Thymus (tissue), 11 donors: ENCODE results near the gene HOXA9. TPM values are rescaled to one million over a fixed set of nuclear protein-coding genes. Genes with fewer than 3 reads are reported as not detected.

ENCODE experiments used
- DNase-seq, 9 donors: peaks; one replicate each; pipeline ENCODE4 v3.0.0-alpha.2; 2013; ENCODE audit warnings: low spot score in 9 of 9, low read depth in 6 of 9, missing footprints in 1 of 9
- H3K27ac ChIP-seq, 2 donors: one replicate each; pipeline ENCODE4 v1.5.1; 2013; ENCODE audit warnings: control low read depth in 1 of 2, low read depth in 1 of 2, low read length in 1 of 2, mild to moderate bottlenecking in 1 of 2, moderate library complexity in 1 of 2
- H3K27me3 ChIP-seq, 2 donors: one replicate each; pipeline ENCODE4 v1.5.1; 2013; ENCODE audit warnings: low read length in 1 of 2; ENCODE audit not compliant: control insufficient read depth in 2 of 2, insufficient read depth in 1 of 2
- H3K36me3 ChIP-seq, 2 donors: one replicate each; pipeline ENCODE4 v1.5.1; 2013; ENCODE audit warnings: low read length in 1 of 2, mild to moderate bottlenecking in 1 of 2, moderate library complexity in 1 of 2; ENCODE audit not compliant: control insufficient read depth in 2 of 2, insufficient read depth in 2 of 2
- H3K4me1 ChIP-seq, 2 donors: one replicate each; pipeline ENCODE4 v1.5.1; 2013; ENCODE audit warnings: low read length in 2 of 2; ENCODE audit not compliant: control insufficient read depth in 2 of 2, insufficient read depth in 2 of 2
- H3K4me3 ChIP-seq, 2 donors: one replicate each; pipeline ENCODE4 v1.5.1; 2013; ENCODE audit warnings: low read length in 2 of 2, control low read depth in 1 of 2, mild to moderate bottlenecking in 1 of 2
- H3K9me3 ChIP-seq, 2 donors: one replicate each; pipeline ENCODE4 v1.5.1; 2013; ENCODE audit warnings: low read length in 1 of 2, mild to moderate bottlenecking in 1 of 2; ENCODE audit not compliant: control insufficient read depth in 2 of 2, insufficient read depth in 1 of 2
- WGBS: extraction: QIAGEN DNeasy Blood & Tissue Kit; methylation state at CpG from one replicate; pipeline ENCODE4 v1.1.7; 2013; 5-methylcytosine and 5-hydroxymethylcytosine counted together
- polyA plus RNA-seq: library from polyadenylated mRNA; stranded (reverse); fragments of 200-250 nt; gene quantifications from one replicate; pipeline ENCODE4 v1.2.3, GENCODE V29; 2013
- total RNA-seq: library from RNA; stranded (reverse); fragments of 120-200 nt; gene quantifications from one replicate; pipeline ENCODE4 v1.2.4, GENCODE V29; 2013
- donor health status: healthy.

Gene HOXA9
- total and polyA plus RNA-seq, 2 donors = 1.5 to 4.9 TPM

GRCh38 chr7:27189295-27189996 is 24.1 kb upstream of the HOXA9 start:
- Histone ChIP-seq H3K9me3 (peaks cover 0 to 23% of the 10 kb centered on the region in 2 donors), H3K4me3 (no peak overlapping the region), H3K27ac (no peak overlapping the region), H3K4me1 (peaks cover 12 to 39% of the 10 kb centered on the region in 2 donors), H3K36me3 (no peaks in the 10 kb centered on the region), H3K27me3 (peaks cover 72 to 100% of the 10 kb centered on the region in 2 donors)
- WGBS = 14% methylated on average over 22 of the region's 22 CpGs
- no peak for DNase-seq

- 4% methylated on average over 49 of the region's 49 CpGs for WGBS
- Histone ChIP-seq H3K9me3 (peaks cover 0 to 23% of the 10 kb centered on the region in 2 donors), H3K27me3 (peaks cover 77 to 100% of the 10 kb centered on the region in 2 donors), H3K4me3 (peak overlapping the region in 1 of 2 donors; percentile 20), H3K36me3 (no peaks in the 10 kb centered on the region), H3K27ac (no peak overlapping the region), H3K4me1 (peaks cover 14 to 46% of the 10 kb centered on the region in 2 donors)
- peak in 1 of 9 donors; percentile 62 for DNase-seq
Observed at GRCh38 chr7:27188386-27189294, 23.3 kb upstream of the HOXA9 start.

- DNase-seq = no peak
- Histone ChIP-seq H3K4me1 (peaks cover 14 to 50% of the 10 kb centered on the region in 2 donors), H3K4me3 (peak overlapping the region in 1 of 2 donors; percentile 20), H3K36me3 (no peaks in the 10 kb centered on the region), H3K27ac (no peak overlapping the region), H3K9me3 (peaks cover 0 to 23% of the 10 kb centered on the region in 2 donors), H3K27me3 (peaks cover 75 to 100% of the 10 kb centered on the region in 2 donors)
- 5% methylated on average over 46 of the region's 46 CpGs for WGBS
Observed at GRCh38 chr7:27187475-27188385, 22.4 kb upstream of the HOXA9 start.

- no peak for DNase-seq
- Histone ChIP-seq H3K36me3 (no peaks in the 10 kb centered on the region), H3K27me3 (peaks cover 76 to 100% of the 10 kb centered on the region in 2 donors), H3K4me3 (no peak overlapping the region), H3K4me1 (peaks cover 14 to 45% of the 10 kb centered on the region in 2 donors), H3K27ac (no peak overlapping the region), H3K9me3 (peaks cover 0 to 18% of the 10 kb centered on the region in 2 donors)
- 18% methylated on average over 4 of the region's 4 CpGs for WGBS
Observed at GRCh38 chr7:27186668-27187474, 21.5 kb upstream of the HOXA9 start.

- no peak overlapping the region for H3K4me3 ChIP-seq
Observed at GRCh38 chr7:27185854-27186667, 20.7 kb upstream of the HOXA9 start.

GRCh38 chr7:27185013-27185853 is 19.9 kb upstream of the HOXA9 start, which contains the start of gene HOXA11:
HOXA11 (minus strand) TSS chr7:27185232; CDS start chr7:27185144, 88 bp downstream.
- Histone ChIP-seq H3K27ac (no peak within 1 kb of the TSS), H3K4me3 (peak within 1 kb of the TSS in 1 of 2 donors; percentile 35), H3K27me3 (peaks cover 76 to 100% of the 10 kb centered on the region in 2 donors), H3K9me3 (peaks cover 0 to 16% of the 10 kb centered on the region in 2 donors), H3K4me1 (peaks cover 14 to 46% of the 10 kb centered on the region in 2 donors), H3K36me3 (no peaks in the 10 kb centered on the region)
- no peak for DNase-seq
- WGBS = 5% methylated on average over 43 of the region's 43 CpGs

More at GRCh38 chr7:27185854-27186667, 20.7 kb upstream of the HOXA9 start:
- Histone ChIP-seq H3K27ac (no peak overlapping the region), H3K36me3 (no peaks in the 10 kb centered on the region), H3K9me3 (peaks cover 0 to 16% of the 10 kb centered on the region in 2 donors), H3K4me1 (peaks cover 14 to 45% of the 10 kb centered on the region in 2 donors), H3K27me3 (peaks cover 77 to 100% of the 10 kb centered on the region in 2 donors)
- DNase-seq = no peak
- WGBS = 6% methylated on average over 24 of the region's 24 CpGs
